MM.1S (cell line): ENCODE measurements around the gene PCNX1.

Experiments
- DNase-seq: peaks from one replicate; pipeline ENCODE4 v3.0.0-alpha.2; 2015
- H2AFZ ChIP-seq: fragments of 300-600 bp; sonication (generic); 2 replicates; pipeline ENCODE4 v1.6.0; 2016; ENCODE audit warnings: antibody characterized with exemption, low read length
- H3F3A ChIP-seq: fragments of 300-600 bp; sonication (generic); 2 replicates; pipeline ENCODE4 v1.6.1; 2016; ENCODE audit warnings: mild to moderate bottlenecking, antibody characterized with exemption, low read length, moderate library complexity, mixed read lengths; ENCODE audit not compliant: insufficient read depth
- H3K27ac ChIP-seq: fragments of 300-600 bp; sonication (generic); 2 replicates; pipeline ENCODE4 v1.5.1; 2016; ENCODE audit warnings: mild to moderate bottlenecking, low read length
- H3K27me3 ChIP-seq: fragments of 300-600 bp; sonication (generic); replicated peaks from 2 replicates; pipeline ENCODE4 v1.6.0; 2016; ENCODE audit warnings: low read length; ENCODE audit not compliant: insufficient read depth
- H3K36me3 ChIP-seq: fragments of 300-600 bp; sonication (generic); replicated peaks from 2 replicates; pipeline ENCODE4 v1.6.1; 2016; ENCODE audit warnings: mild to moderate bottlenecking, low read length, mixed read lengths; ENCODE audit not compliant: insufficient read depth
- H3K4me1 ChIP-seq: fragments of 300-600 bp; sonication (generic); 2 replicates; pipeline ENCODE4 v1.6.1; 2016; ENCODE audit warnings: low read length, mixed read lengths
- H3K4me2 ChIP-seq: fragments of 300-600 bp; sonication (generic); 2 replicates; pipeline ENCODE4 v1.6.0; 2016; ENCODE audit warnings: low read depth, low read length
- H3K4me3 ChIP-seq: fragments of 300-600 bp; sonication (generic); 2 replicates; pipeline ENCODE4 v1.5.1; 2016; ENCODE audit warnings: low read length, mixed read lengths
- H3K79me2 ChIP-seq: fragments of 300-600 bp; sonication (generic); 2 replicates; pipeline ENCODE4 v1.6.1; 2016; ENCODE audit warnings: mixed run types, low read length, mixed read lengths
- H3K9ac ChIP-seq: fragments of 300-600 bp; sonication (generic); 2 replicates; pipeline ENCODE4 v1.6.1; 2016; ENCODE audit warnings: low read length, mixed read lengths
- H3K9me2 ChIP-seq: fragments of 300-600 bp; sonication (generic); replicated peaks from 2 replicates; pipeline ENCODE4 v1.6.1; 2016; ENCODE audit warnings: mild to moderate bottlenecking, low read length, mixed read lengths; ENCODE audit not compliant: insufficient read depth
- H3K9me3 ChIP-seq: fragments of 300-600 bp; sonication (generic); replicated peaks from 2 replicates; pipeline ENCODE4 v1.6.1; 2016; ENCODE audit warnings: mild to moderate bottlenecking, low read length, mixed read lengths; ENCODE audit not compliant: insufficient read depth
- H4K20me1 ChIP-seq: fragments of 300-600 bp; sonication (generic); 2 replicates; pipeline ENCODE4 v1.6.1; 2016; ENCODE audit warnings: mild to moderate bottlenecking, low read length, moderate library complexity, mixed read lengths; ENCODE audit not compliant: insufficient read depth
- EZH2 ChIP-seq: fragments of 300-600 bp; sonication (generic); optimal IDR thresholded peaks from 2 replicates; pipeline ENCODE3; 2017; ENCODE audit warnings: low read depth, mild to moderate bottlenecking, antibody characterized with exemption, low read length, mixed read lengths
- EZH2phosphoT487 ChIP-seq: fragments of 300-600 bp; sonication (generic); IDR thresholded peaks from 2 replicates; pipeline ENCODE4 v1.6.1; 2018; ENCODE audit warnings: antibody characterized with exemption, low read length
- TF ChIP-seq, protein P1 (sequence below): fragments of 300-600 bp; sonication (generic); IDR thresholded peaks from 2 replicates; pipeline ENCODE4 v1.5.1; 2016; ENCODE audit warnings: antibody characterized with exemption, low read length, mixed read lengths

PCNX1 gene

DNA sequence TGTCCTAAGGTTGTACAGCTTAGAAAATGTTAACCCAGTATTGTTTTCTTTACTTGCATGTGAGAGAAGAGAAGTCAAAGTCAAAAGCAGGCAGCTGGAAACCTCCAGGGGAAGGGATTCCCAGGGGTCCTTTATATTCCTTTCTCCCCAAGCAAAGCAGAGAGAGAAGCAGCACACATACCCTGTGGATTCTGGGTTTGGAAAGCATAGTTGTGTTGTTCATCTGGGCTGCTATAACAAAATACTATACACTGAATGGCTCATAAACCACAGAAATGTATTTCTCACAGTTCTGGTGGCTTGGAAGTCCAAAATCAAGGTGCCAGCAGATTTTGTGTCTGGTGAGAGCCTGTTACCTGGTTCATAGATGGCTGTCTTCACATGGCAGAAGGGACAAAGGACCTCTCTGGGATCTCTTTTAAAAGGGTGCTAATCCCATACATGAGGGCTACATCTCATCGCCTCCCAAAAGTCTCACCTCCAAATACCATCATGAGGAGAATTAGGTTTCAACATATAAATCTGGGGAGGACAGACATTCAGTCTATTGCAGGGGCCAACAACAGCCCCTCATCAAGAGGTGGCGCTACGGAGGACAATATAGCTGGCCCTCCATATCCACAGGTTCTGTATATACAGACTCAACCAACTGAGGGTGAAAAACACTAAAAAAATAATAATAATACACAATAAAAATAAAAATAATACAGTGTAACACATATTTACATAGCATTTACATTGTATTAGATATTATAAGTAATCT lies 19.3 kb upstream of the PCNX1 start:
- peaks cover 34% of the 10 kb centered on the region for H3K4me1 ChIP-seq
- H3K27me3 ChIP-seq, result no peaks in the 10 kb centered on the region
- peak overlapping the region; percentile 91 for H3K27ac ChIP-seq
- H2AFZ ChIP-seq, result peak overlapping the region; percentile 42
- no peak for TF ChIP-seq EZH2phosphoT487
- no peak for TF ChIP-seq EZH2
- TF ChIP-seq, protein P1, sequence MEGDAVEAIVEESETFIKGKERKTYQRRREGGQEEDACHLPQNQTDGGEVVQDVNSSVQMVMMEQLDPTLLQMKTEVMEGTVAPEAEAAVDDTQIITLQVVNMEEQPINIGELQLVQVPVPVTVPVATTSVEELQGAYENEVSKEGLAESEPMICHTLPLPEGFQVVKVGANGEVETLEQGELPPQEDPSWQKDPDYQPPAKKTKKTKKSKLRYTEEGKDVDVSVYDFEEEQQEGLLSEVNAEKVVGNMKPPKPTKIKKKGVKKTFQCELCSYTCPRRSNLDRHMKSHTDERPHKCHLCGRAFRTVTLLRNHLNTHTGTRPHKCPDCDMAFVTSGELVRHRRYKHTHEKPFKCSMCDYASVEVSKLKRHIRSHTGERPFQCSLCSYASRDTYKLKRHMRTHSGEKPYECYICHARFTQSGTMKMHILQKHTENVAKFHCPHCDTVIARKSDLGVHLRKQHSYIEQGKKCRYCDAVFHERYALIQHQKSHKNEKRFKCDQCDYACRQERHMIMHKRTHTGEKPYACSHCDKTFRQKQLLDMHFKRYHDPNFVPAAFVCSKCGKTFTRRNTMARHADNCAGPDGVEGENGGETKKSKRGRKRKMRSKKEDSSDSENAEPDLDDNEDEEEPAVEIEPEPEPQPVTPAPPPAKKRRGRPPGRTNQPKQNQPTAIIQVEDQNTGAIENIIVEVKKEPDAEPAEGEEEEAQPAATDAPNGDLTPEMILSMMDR, result no peak
- no peaks in the 10 kb centered on the region for H4K20me1 ChIP-seq
- no peaks in the 10 kb centered on the region for H3K9me3 ChIP-seq
- no peaks in the 10 kb centered on the region for H3K9me2 ChIP-seq
- peak overlapping the region; percentile 42; the same call in 1 of the 2 replicates for H3K9ac ChIP-seq
- H3K36me3 ChIP-seq, result no peaks in the 10 kb centered on the region
- peak overlapping the region; percentile 47 for H3K4me3 ChIP-seq
- H3F3A ChIP-seq, result peaks cover 17% of the 10 kb centered on the region
- H3K79me2 ChIP-seq, result no peaks in the 10 kb centered on the region
- H3K4me2 ChIP-seq, result peak overlapping the region; percentile 83
- DNase-seq, result no peak

DNA sequence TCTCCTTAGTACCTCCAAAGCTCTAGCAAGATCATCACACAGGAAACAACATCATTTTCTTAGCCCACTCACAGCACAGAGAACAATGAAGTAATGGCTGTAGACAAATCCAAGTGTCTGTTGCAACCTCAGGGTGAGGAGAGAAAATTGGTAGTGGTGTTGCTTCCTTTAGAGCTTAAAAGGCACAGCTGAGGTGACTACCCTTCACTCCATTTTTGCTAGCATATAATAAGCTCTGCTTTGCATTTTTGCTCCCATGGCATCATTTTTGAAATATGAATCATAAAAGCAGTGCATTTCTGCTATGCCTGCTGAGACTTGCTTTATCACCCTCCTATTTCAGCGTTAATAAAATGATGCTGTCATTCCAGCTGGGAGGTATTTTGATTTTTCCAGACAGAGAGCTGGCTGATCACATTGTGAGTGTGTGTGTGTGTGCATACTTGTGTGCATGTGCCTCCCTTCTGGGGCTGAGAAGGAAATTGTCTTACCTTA lies 18.5 kb upstream of the PCNX1 start:
- Histone ChIP-seq H3K9me2 (no peaks in the 10 kb centered on the region), H3K4me3 (no peak overlapping the region), H3K79me2 (no peaks in the 10 kb centered on the region), H4K20me1 (no peaks in the 10 kb centered on the region), H3K27me3 (no peaks in the 10 kb centered on the region), H3K4me2 (no peak overlapping the region), H3K36me3 (no peaks in the 10 kb centered on the region), H3K27ac (no peak overlapping the region), H3K4me1 (peaks cover 34% of the 10 kb centered on the region), H3F3A (peaks cover 17% of the 10 kb centered on the region), H3K9me3 (no peaks in the 10 kb centered on the region), H3K9ac (no peak overlapping the region), H2AFZ (no peak overlapping the region)
- TF ChIP-seq, protein P1, result no peak
- TF ChIP-seq EZH2phosphoT487 (no peak), EZH2 (no peak)
- no peak for DNase-seq

DNA sequence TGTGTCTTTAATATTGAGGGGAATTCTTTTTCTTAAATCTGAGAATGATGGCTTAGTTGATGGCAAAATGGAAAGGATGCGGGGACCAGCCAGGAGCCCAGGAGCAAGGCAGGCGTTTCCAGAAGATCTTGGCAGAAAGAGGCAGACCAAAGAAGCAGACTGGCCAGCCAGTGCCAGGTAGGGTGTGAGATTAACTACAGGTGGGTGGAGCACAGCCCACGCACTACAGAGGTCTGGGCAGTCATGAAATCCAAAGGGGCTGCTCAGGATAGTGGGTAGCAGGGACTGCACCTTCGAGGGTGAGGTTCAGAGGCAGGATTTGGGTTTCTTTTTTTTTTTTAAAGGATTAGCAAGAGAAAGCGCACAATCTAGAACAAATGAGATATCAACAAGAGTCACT lies 17.7 kb upstream of the PCNX1 start:
- H3K27me3 ChIP-seq, result no peaks in the 10 kb centered on the region
- no peak for DNase-seq
- H3F3A ChIP-seq, result peaks cover 17% of the 10 kb centered on the region
- H3K4me1 ChIP-seq, result peaks cover 29% of the 10 kb centered on the region
- no peaks in the 10 kb centered on the region for H3K9me2 ChIP-seq
- H3K36me3 ChIP-seq, result no peaks in the 10 kb centered on the region
- TF ChIP-seq EZH2 (no peak), EZH2phosphoT487 (no peak)
- TF ChIP-seq, protein P1, result no peak
- H4K20me1 ChIP-seq, result no peaks in the 10 kb centered on the region
- no peaks in the 10 kb centered on the region for H3K9me3 ChIP-seq
- H3K4me3 ChIP-seq, result no peak overlapping the region
- no peak overlapping the region for H3K4me2 ChIP-seq
- H2AFZ ChIP-seq, result no peak overlapping the region
- no peak overlapping the region for H3K27ac ChIP-seq
- no peaks in the 10 kb centered on the region for H3K79me2 ChIP-seq
- no peak overlapping the region for H3K9ac ChIP-seq
